HepG2 (cell line): ENCODE results near the gene ALLC.

Source experiments
- CBX1 ChIP-seq: IDR thresholded peaks from one replicate; pipeline ENCODE4 v1.6.1; 2016; ENCODE audit warnings: antibody characterized with exemption, low read depth
- FOXK2 ChIP-seq: fragments of 450-650 bp; IDR thresholded peaks from 2 replicates; pipeline ENCODE4 v1.6.1; 2016
- FOXP1 ChIP-seq, 2 experiments: fragments of 450-650 bp in 1 of 2; IDR thresholded peaks; 2 replicates each; pipeline ENCODE4 v1.6.1; 2017 to 2018; ENCODE audit warnings: antibody characterized with exemption in 1 of 2
- SMAD3 ChIP-seq: sonication (generic); formaldehyde crosslinking; IDR thresholded peaks from 2 replicates; pipeline ENCODE4 v1.4.0; 2020; ENCODE audit warnings: missing genetic modification reagents
- SP4 ChIP-seq: sonication (generic); formaldehyde crosslinking; IDR thresholded peaks from 2 replicates; pipeline ENCODE4 v1.8.1; 2023; ENCODE audit warnings: mild to moderate bottlenecking, missing genetic modification reagents
- ZFP62 ChIP-seq: sonication (generic); formaldehyde crosslinking; IDR thresholded peaks from 2 replicates; pipeline ENCODE4 v1.4.0; 2020; ENCODE audit warnings: missing genetic modification reagents
- TF ChIP-seq, protein P1 (sequence below): sonication (generic); formaldehyde crosslinking; IDR thresholded peaks from 2 replicates; pipeline ENCODE4 v1.8.0; 2022; ENCODE audit warnings: missing genetic modification reagents, mild to moderate bottlenecking, moderate library complexity, borderline replicate concordance

DNA sequence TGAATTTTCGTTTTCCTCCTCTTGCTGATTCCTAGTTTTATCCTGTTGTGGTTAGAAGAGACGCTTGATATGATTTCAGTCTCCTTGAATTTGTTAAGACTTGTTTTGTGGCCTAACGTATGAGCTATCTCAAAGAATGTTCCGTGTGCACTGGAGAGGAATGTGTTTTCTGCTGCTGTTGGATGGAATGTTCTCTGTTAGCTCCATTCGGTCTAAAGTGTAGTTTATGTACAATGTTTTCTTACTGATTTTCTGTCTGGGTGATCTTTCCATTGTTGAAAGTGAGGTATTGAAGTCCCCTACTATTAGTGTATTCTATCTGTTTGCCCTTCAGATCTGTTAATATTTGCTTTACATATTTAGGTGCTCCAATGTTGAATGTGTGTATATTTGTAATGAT lies 37.2 kb upstream of the ALLC start:
- TF ChIP-seq SMAD3 (no peak), ZFP62 (CRISPR knock-in tag) (no peak), CBX1 (no peak), SP4 (CRISPR knock-in tag) (no peak), FOXK2 (peak; percentile 38; the same call in 1 of the 2 replicates), FOXP1 (IDR thresholded peaks at IDR 0.05) (peak; percentile 60; the same call in 1 of the 2 replicates), FOXP1 (CRISPR knock-in tag; IDR thresholded peaks at IDR 0.05) (peak; percentile 80)
- TF ChIP-seq, protein P1, sequence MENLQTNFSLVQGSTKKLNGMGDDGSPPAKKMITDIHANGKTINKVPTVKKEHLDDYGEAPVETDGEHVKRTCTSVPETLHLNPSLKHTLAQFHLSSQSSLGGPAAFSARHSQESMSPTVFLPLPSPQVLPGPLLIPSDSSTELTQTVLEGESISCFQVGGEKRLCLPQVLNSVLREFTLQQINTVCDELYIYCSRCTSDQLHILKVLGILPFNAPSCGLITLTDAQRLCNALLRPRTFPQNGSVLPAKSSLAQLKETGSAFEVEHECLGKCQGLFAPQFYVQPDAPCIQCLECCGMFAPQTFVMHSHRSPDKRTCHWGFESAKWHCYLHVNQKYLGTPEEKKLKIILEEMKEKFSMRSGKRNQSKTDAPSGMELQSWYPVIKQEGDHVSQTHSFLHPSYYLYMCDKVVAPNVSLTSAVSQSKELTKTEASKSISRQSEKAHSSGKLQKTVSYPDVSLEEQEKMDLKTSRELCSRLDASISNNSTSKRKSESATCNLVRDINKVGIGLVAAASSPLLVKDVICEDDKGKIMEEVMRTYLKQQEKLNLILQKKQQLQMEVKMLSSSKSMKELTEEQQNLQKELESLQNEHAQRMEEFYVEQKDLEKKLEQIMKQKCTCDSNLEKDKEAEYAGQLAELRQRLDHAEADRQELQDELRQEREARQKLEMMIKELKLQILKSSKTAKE (CRISPR knock-in tag): peak; percentile 47; the same call in 1 of the 2 replicates
